Heart left ventricle (tissue), 16 donors: ENCODE data around the gene MPST. TPM values are rescaled to one million over a fixed set of nuclear protein-coding genes. Genes with fewer than 3 reads are reported as not detected.
A peak's percentile ranks its signal among the peaks of the same experiment; 100 is the strongest.

ENCODE experiments used
- ATAC-seq, 4 donors: fragments of 200-7000 bp; cut with Tn5 transposase; one replicate each; pipeline ENCODE4 v1.9.1; 2020 to 2022; ENCODE audit warnings: moderate library complexity in 4 of 4, mild to moderate bottlenecking in 3 of 4, moderate number of reproducible peaks in 1 of 4
- DNase-seq, 5 donors: peaks; one replicate each; pipeline ENCODE4 v3.0.0-alpha.2; 2020
- H3K27ac ChIP-seq, 12 donors: fragments of 200-600 bp; sonication (generic) in 4 of 12; one replicate each; pipeline versions ENCODE4 v1.5.0 to v1.8.0; 2016 to 2022; ENCODE audit warnings: mild to moderate bottlenecking in 2 of 12
- H3K27me3 ChIP-seq, 9 donors: fragments of 200-600 bp; sonication (generic) in 2 of 9; one replicate each; pipeline versions ENCODE4 v1.5.1 to v1.8.0; 2016 to 2022; ENCODE audit warnings: mild to moderate bottlenecking in 3 of 9
- H3K36me3 ChIP-seq, 9 donors: fragments of 200-600 bp; sonication (generic) in 2 of 9; one replicate each; pipeline versions ENCODE4 v1.5.0 to v1.8.0; 2018 to 2022; ENCODE audit warnings: mild to moderate bottlenecking in 2 of 9
- H3K4me1 ChIP-seq, 12 donors: fragments of 200-600 bp; sonication (generic) in 4 of 12; one replicate each; pipeline versions ENCODE4 v1.5.0 to v1.8.0; 2016 to 2022; ENCODE audit warnings: mild to moderate bottlenecking in 3 of 12
- H3K4me3 ChIP-seq, 12 donors: fragments of 200-600 bp; sonication (generic) in 4 of 12; one replicate each; pipeline versions ENCODE4 v1.5.0 to v1.8.0; 2017 to 2022; ENCODE audit warnings: mild to moderate bottlenecking in 9 of 12, moderate library complexity in 4 of 12
- H3K9me3 ChIP-seq, 12 donors: fragments of 200-600 bp; sonication (generic) in 4 of 12; one replicate each; pipeline versions ENCODE4 v1.5.0 to v1.8.0; 2016 to 2022; ENCODE audit warnings: mild to moderate bottlenecking in 1 of 12
- CTCF ChIP-seq, 12 donors: fragments of 200-600 bp; sonication (generic) in 4 of 12; IDR thresholded peaks; one replicate each; pipeline versions ENCODE4 v1.5.0 to v1.8.0; 2018 to 2022; ENCODE audit warnings: antibody characterized with exemption in 12 of 12, mild to moderate bottlenecking in 5 of 12
- POLR2A ChIP-seq, 2 donors: fragments of 450-650 bp; IDR thresholded peaks; one replicate each; pipeline ENCODE4 v1.6.1; 2017; ENCODE audit warnings: antibody characterized with exemption in 2 of 2, mild to moderate bottlenecking in 2 of 2, moderate library complexity in 2 of 2
- WGBS, 4 donors: extraction: QIAGEN DNeasy Blood & Tissue Kit in 2 of 4; methylation state at CpG; one replicate each; pipeline versions ENCODE4 v1.1.5 to v1.1.7; 2013 to 2018; 5-methylcytosine and 5-hydroxymethylcytosine counted together
- intact Hi-C, 10 donors: fragments of 100-400 bp; cut with DNase I; formaldehyde crosslinking; loops; one replicate each; pipeline versions ENCODE4 v1.11.1 to v1.14.2; 2022
- polyA plus RNA-seq, 2 donors: library from polyadenylated mRNA; stranded (reverse); fragments of 200-250 nt; gene quantifications; one replicate each; pipeline ENCODE4 v1.2.3, GENCODE V29; 2013
- total RNA-seq, 9 donors: library from RNA; depleted of rRNA in 2 of 9; stranded (reverse); fragments of >200 nt in 2 of 9; fragmentation: NEBNext Ultra II Directional in 3 of 9; extraction: Animal tissue kit (Norgen Biotek cat#: 25700) in 3 of 9; gene quantifications; one replicate each; pipeline versions ENCODE4 v1.1.0 to v1.2.4, GENCODE V29; 2016 to 2023
- donor health status: ischemic (EF 13 %, LVEDD 7.1; RV severe dilation, severe dysfunction).
- donor health status: healthy with polysubstance abuse.
- donor health status: DM: no; HTN: yes; CAD: no.
- donor health status: DM: no; HTN: no; CAD: no.
- donor health status: ischemic (EF 25% LVEDD 6.9; RV normal size, moderate dysfunction).
- donor health status: ischemic (EF 25% LVEDD 5.7; RV mildly dilated, moderate dysfunction).
- donor health status: healthy.
- donor health status: DM: yes; HTN: yes; CAD: no.
- donor health status: ischemic (EF 35%, LVEDD 5.7; RV mildly dilated, moderate dysfunction).
- donor health status: nonischemic (EF 11% LVEDD 7.7; RV severe dilation, severe dysfunction).
- donor health status: DM: yes; HTN: yes; CAD: no.
- donor health status: PGD.
- donor health status: ischemic (EF 29% LVEDD 5.4; RV normal size, mild dysfunction).
- donor health status: nonischemic (EF 23%, LVEDD 6.1; RV moderate dilation, normal function).

The MPST gene
- total and polyA plus RNA-seq, 11 donors: 27.5 to 157 (median 59.9) TPM

GRCh38 chr22:37044634-37045625 is 25.4 kb downstream of the MPST start:
- no peaks in the 10 kb centered on the region for H3K36me3 ChIP-seq
- WGBS, 4 donors: 84 to 88% (median 86%) methylated on average over 9 of the region's 9 CpGs
- no peak for ATAC-seq
- H3K27me3 ChIP-seq: peaks cover 0 to 6% (median 0%) of the 10 kb centered on the region in 9 donors
- H3K27ac ChIP-seq: no peak overlapping the region
- TF ChIP-seq CTCF (IDR thresholded peaks at IDR 0.05) (no peak), POLR2A (IDR thresholded peaks at IDR 0.05) (no peak)
- peaks cover 0 to 7% (median 0%) of the 10 kb centered on the region in 12 donors for H3K4me1 ChIP-seq
- H3K9me3 ChIP-seq: no peaks in the 10 kb centered on the region
- intact Hi-C loops: loop anchor here in 6 of 10 donors (1.0 to 10.0 kb wide), 5 partner anchors 170 to 263 kb away; no protein-coding TSS in a partner anchor
- DNase-seq: no peak
- H3K4me3 ChIP-seq: no peak overlapping the region

GRCh38 chr22:37045958-37046357 is 26.4 kb downstream of the MPST start:
- peaks cover 0 to 6% (median 0%) of the 10 kb centered on the region in 9 donors for H3K27me3 ChIP-seq
- intact Hi-C loops: loop anchor here in 5 of 10 donors (10.0 kb wide), 2 partner anchors 171 to 261 kb away; no protein-coding TSS in a partner anchor
- H3K4me3 ChIP-seq: no peak overlapping the region
- ATAC-seq: no peak
- 37 to 44% (median 39%) methylated on average over 4 of the region's 4 CpGs for WGBS, 4 donors
- TF ChIP-seq POLR2A (IDR thresholded peaks at IDR 0.05) (no peak), CTCF (IDR thresholded peaks at IDR 0.05) (peak in 11 of 12 donors; percentile 11 to 57 (median 32))
- H3K36me3 ChIP-seq: no peaks in the 10 kb centered on the region
- no peak for DNase-seq
- peaks cover 0 to 9% (median 0%) of the 10 kb centered on the region in 12 donors for H3K4me1 ChIP-seq
- H3K9me3 ChIP-seq: no peaks in the 10 kb centered on the region
- H3K27ac ChIP-seq: no peak overlapping the region

GRCh38 chr22:37046589-37046988 is 27.0 kb downstream of the MPST start:
- DNase-seq (no peak), ATAC-seq (no peak)
- 90 to 100% (median 91%) methylated on average over 3 to 6 of the region's 6 CpGs for WGBS, 4 donors
- no peak overlapping the region for H3K27ac ChIP-seq
- intact Hi-C loops: loop anchor here in 5 of 10 donors (10.0 kb wide), 2 partner anchors 172 to 262 kb away; no protein-coding TSS in a partner anchor
- no peak overlapping the region for H3K4me3 ChIP-seq
- peaks cover 0 to 13% (median 2%) of the 10 kb centered on the region in 12 donors for H3K4me1 ChIP-seq
- H3K27me3 ChIP-seq: peaks cover 0 to 6% (median 0%) of the 10 kb centered on the region in 9 donors
- no peaks in the 10 kb centered on the region for H3K36me3 ChIP-seq
- no peaks in the 10 kb centered on the region for H3K9me3 ChIP-seq
- no peak for TF ChIP-seq POLR2A (IDR thresholded peaks at IDR 0.05)
- no peak for TF ChIP-seq CTCF (IDR thresholded peaks at IDR 0.05)

GRCh38 chr22:37047006-37047405 is 27.5 kb downstream of the MPST start:
- no peak for DNase-seq
- H3K27ac ChIP-seq: no peak overlapping the region
- TF ChIP-seq CTCF (IDR thresholded peaks at IDR 0.05) (no peak), POLR2A (IDR thresholded peaks at IDR 0.05) (no peak)
- 86 to 91% (median 89%) methylated on average over 5 to 7 of the region's 7 CpGs for WGBS, 4 donors
- no peak for ATAC-seq
- intact Hi-C loops: loop anchor here in 5 of 10 donors (10.0 kb wide), 2 partner anchors 172 to 262 kb away; no protein-coding TSS in a partner anchor
- peaks cover 0 to 3% (median 0%) of the 10 kb centered on the region in 9 donors for H3K27me3 ChIP-seq
- no peaks in the 10 kb centered on the region for H3K9me3 ChIP-seq
- no peaks in the 10 kb centered on the region for H3K36me3 ChIP-seq
- peaks cover 0 to 18% (median 4%) of the 10 kb centered on the region in 12 donors for H3K4me1 ChIP-seq
- no peak overlapping the region for H3K4me3 ChIP-seq
